Mammary epithelial cell (primary cell): ENCODE results near the gene GABPB1.

ENCODE experiments used
- CTCF ChIP-seq, 2 donors: IDR thresholded peaks in 1 of 2; conservative IDR thresholded peaks in 1 of 2; 2 replicates each; pipeline ENCODE4 v1.5.1; 2011 to 2012; ENCODE audit warnings: inconsistent platforms in 2 of 2, low read length in 2 of 2, mild to moderate bottlenecking in 2 of 2, control low read depth in 1 of 2, low read depth in 1 of 2; ENCODE audit not compliant: insufficient read depth in 1 of 2; ENCODE audit errors: extremely low read depth in 1 of 2
- EZH2 ChIP-seq: IDR thresholded peaks from 2 replicates; pipeline ENCODE4 v1.6.1; 2012; ENCODE audit warnings: low read length, inconsistent platforms, borderline replicate concordance

- no peak for TF ChIP-seq CTCF (conservative IDR thresholded peaks at IDR 0.05 in 1 of 2, IDR thresholded peaks at IDR 0.05 in 1 of 2; ENCODE audit: extremely low read depth in 1 of 2, insufficient read depth in 1 of 2, low read depth in 1 of 2, low read length in 2 of 2)
- TF ChIP-seq EZH2: no peak
Measured at GRCh38 chr15:50229336-50229735, 125.7 kb downstream of the GABPB1 start.
